Suprapubic skin (tissue), 4 donors: ENCODE results near the gene PIK3R1. TPM values are rescaled to one million over a fixed set of nuclear protein-coding genes. Genes with fewer than 3 reads are reported as not detected.

Source experiments
- DNase-seq, 2 donors: peaks; one replicate each; pipeline ENCODE4 v3.0.0-alpha.2; 2019; ENCODE audit warnings: low spot score in 2 of 2
- H3K27ac ChIP-seq: fragments of 200-600 bp; sonication (generic); one replicate; pipeline ENCODE4 v1.5.1; 2019
- H3K27me3 ChIP-seq: fragments of 200-600 bp; sonication (generic); one replicate; pipeline ENCODE4 v1.5.1; 2019
- H3K36me3 ChIP-seq: fragments of 200-600 bp; sonication (generic); one replicate; pipeline ENCODE4 v1.5.1; 2019
- H3K4me1 ChIP-seq: fragments of 200-600 bp; sonication (generic); one replicate; pipeline ENCODE4 v1.5.1; 2019
- H3K4me3 ChIP-seq: fragments of 200-600 bp; sonication (generic); one replicate; pipeline ENCODE4 v1.5.1; 2019; ENCODE audit warnings: mild to moderate bottlenecking
- H3K9me3 ChIP-seq: fragments of 200-600 bp; sonication (generic); one replicate; pipeline ENCODE4 v1.5.1; 2019
- EP300 ChIP-seq: sonication (generic); formaldehyde crosslinking; IDR thresholded peaks from one replicate; pipeline ENCODE4 v1.6.1; 2017; ENCODE audit warnings: antibody characterized with exemption
- POLR2A ChIP-seq, 2 donors: fragments of 450-650 bp; IDR thresholded peaks; one replicate each; pipeline ENCODE4 v1.6.1; 2017; ENCODE audit warnings: antibody characterized with exemption in 2 of 2, mild to moderate bottlenecking in 2 of 2, moderate library complexity in 2 of 2
- POLR2AphosphoS5 ChIP-seq, 3 donors: sonication (generic); formaldehyde crosslinking; IDR thresholded peaks; one replicate each; pipeline ENCODE4 v1.6.1; 2017; ENCODE audit warnings: antibody characterized with exemption in 3 of 3
- WGBS: methylation state at CpG from one replicate; pipeline ENCODE4 v1.1.5; 2018; 5-methylcytosine and 5-hydroxymethylcytosine counted together
- total RNA-seq, 4 donors: library from RNA; depleted of rRNA; stranded (reverse); fragments of >200 nt; gene quantifications; one replicate each; pipeline ENCODE4 v1.1.0, GENCODE V29; 2016
- TF ChIP-seq, protein P1 (sequence below), 2 donors: fragments of 200-600 bp in 1 of 2; fragments of 450-650 bp in 1 of 2; sonication (generic) in 1 of 2; IDR thresholded peaks; one replicate each; pipeline ENCODE4 v1.5.1; 2016 to 2019; ENCODE audit warnings: antibody characterized with exemption in 2 of 2, mild to moderate bottlenecking in 1 of 2, moderate library complexity in 1 of 2

Gene PIK3R1
- total RNA-seq, 4 donors from 2014 or later = 96.5 to 257 (median 181) TPM

GRCh38 chr5:68329554-68330255, 114.1 kb downstream of the PIK3R1 start:
- no peak for DNase-seq
- 55% methylated on average over 6 of the region's 6 CpGs for WGBS
- no peak for TF ChIP-seq POLR2A (IDR thresholded peaks at IDR 0.05)
- TF ChIP-seq EP300 = no peak
- TF ChIP-seq POLR2AphosphoS5 (IDR thresholded peaks at IDR 0.05) = no peak
- TF ChIP-seq, protein P1, sequence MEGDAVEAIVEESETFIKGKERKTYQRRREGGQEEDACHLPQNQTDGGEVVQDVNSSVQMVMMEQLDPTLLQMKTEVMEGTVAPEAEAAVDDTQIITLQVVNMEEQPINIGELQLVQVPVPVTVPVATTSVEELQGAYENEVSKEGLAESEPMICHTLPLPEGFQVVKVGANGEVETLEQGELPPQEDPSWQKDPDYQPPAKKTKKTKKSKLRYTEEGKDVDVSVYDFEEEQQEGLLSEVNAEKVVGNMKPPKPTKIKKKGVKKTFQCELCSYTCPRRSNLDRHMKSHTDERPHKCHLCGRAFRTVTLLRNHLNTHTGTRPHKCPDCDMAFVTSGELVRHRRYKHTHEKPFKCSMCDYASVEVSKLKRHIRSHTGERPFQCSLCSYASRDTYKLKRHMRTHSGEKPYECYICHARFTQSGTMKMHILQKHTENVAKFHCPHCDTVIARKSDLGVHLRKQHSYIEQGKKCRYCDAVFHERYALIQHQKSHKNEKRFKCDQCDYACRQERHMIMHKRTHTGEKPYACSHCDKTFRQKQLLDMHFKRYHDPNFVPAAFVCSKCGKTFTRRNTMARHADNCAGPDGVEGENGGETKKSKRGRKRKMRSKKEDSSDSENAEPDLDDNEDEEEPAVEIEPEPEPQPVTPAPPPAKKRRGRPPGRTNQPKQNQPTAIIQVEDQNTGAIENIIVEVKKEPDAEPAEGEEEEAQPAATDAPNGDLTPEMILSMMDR (IDR thresholded peaks at IDR 0.05) = no peak

GRCh38 chr5:68330574-68330973, 115.0 kb downstream of the PIK3R1 start:
- TF ChIP-seq POLR2AphosphoS5 (IDR thresholded peaks at IDR 0.05) (no peak), POLR2A (IDR thresholded peaks at IDR 0.05) (no peak), EP300 (no peak)
- TF ChIP-seq, protein P1 (IDR thresholded peaks at IDR 0.05) = no peak
- Histone ChIP-seq H3K27ac (no peak overlapping the region), H3K4me1 (peaks cover 6% of the 10 kb centered on the region), H3K36me3 (no peaks in the 10 kb centered on the region), H3K27me3 (no peaks in the 10 kb centered on the region), H3K4me3 (no peak overlapping the region), H3K9me3 (no peaks in the 10 kb centered on the region)
- DNase-seq = no peak
- WGBS = 35% methylated on average over 1 of the region's 1 CpG

More at GRCh38 chr5:68329554-68330255, 114.1 kb downstream of the PIK3R1 start:
- no peaks in the 10 kb centered on the region for H3K27me3 ChIP-seq
- no peak overlapping the region for H3K27ac ChIP-seq
- peaks cover 6% of the 10 kb centered on the region for H3K4me1 ChIP-seq
- no peaks in the 10 kb centered on the region for H3K9me3 ChIP-seq
- H3K36me3 ChIP-seq = no peaks in the 10 kb centered on the region
- no peak overlapping the region for H3K4me3 ChIP-seq

DNA sequence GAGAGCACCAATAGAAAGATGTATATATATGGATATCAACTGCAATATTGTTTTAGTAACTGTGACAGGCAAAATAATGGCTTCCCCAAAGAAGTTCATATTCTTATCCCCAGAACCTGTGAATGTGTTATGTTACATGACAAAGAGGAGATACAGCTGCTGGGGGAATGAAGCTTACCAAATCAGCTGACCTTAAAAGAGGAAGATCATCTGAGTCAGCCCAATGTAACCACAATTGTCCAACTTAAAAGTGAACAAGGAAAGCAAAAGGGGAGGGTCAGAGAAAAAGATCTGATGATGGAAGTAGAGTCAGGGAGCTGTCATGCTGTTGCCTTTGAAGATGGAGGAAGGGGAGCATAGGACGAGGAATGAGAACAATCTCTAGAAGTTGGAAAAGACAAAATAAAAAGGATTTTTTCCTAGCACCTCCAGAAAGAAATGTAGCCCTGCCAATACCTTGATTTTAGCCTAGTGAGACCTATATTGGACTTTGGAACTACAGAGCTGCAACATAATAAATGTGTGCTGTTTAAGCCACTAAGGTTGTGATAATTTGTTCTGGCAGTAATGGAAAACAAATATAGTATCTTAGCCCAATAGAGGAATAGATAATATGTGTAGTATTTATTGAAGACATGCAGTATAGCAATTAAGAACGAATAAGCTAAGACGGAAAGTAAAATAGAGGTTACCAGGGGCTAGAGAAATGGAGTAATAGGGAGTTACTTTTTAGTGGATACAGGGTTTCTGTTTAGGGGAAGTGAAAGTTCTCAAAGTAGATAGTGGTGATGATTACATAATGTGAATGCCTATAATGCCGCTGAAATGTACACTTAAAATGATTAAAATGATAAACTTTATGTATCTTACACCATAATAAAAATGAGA, 115.9 kb downstream of the PIK3R1 start:
- H3K4me1 ChIP-seq = peaks cover 6% of the 10 kb centered on the region
- no peaks in the 10 kb centered on the region for H3K9me3 ChIP-seq
- no peak for DNase-seq
- H3K36me3 ChIP-seq = no peaks in the 10 kb centered on the region
- no peak overlapping the region for H3K4me3 ChIP-seq
- no peak for TF ChIP-seq EP300
- TF ChIP-seq POLR2AphosphoS5 (IDR thresholded peaks at IDR 0.05) = no peak
- TF ChIP-seq, protein P1 (IDR thresholded peaks at IDR 0.05) = no peak
- no peak for TF ChIP-seq POLR2A (IDR thresholded peaks at IDR 0.05)
- WGBS = 86% methylated on average over 4 of the region's 4 CpGs
- H3K27me3 ChIP-seq = no peaks in the 10 kb centered on the region
- no peak overlapping the region for H3K27ac ChIP-seq

DNA sequence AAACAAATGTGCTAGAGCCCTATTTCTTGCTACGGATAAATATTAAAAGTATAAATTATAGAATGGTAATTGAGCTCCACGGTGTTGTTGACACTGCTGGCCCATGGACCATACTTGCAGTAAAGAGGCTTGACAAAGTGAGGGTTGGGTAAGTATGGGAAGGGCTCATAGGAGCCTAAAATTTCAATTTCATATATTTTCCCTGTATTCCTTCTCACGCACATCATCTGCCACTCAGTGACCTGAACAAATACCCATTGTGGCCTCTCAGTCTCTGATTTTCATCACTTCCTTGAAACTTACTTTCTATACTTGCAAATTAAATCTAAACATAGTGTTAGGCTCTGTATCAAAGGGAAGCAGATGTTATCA, 116.5 kb downstream of the PIK3R1 start:
- 91% methylated on average over 3 of the region's 3 CpGs for WGBS
- no peak overlapping the region for H3K27ac ChIP-seq
- DNase-seq = no peak

More for the DNA sequence above, 116.5 kb downstream of the PIK3R1 start:
- Histone ChIP-seq H3K9me3 (no peaks in the 10 kb centered on the region), H3K27me3 (no peaks in the 10 kb centered on the region), H3K4me1 (peaks cover 6% of the 10 kb centered on the region), H3K36me3 (no peaks in the 10 kb centered on the region), H3K4me3 (no peak overlapping the region)
- no peak for TF ChIP-seq POLR2A (IDR thresholded peaks at IDR 0.05)
- TF ChIP-seq, protein P1 (IDR thresholded peaks at IDR 0.05) = no peak
- TF ChIP-seq EP300 = no peak
- TF ChIP-seq POLR2AphosphoS5 (IDR thresholded peaks at IDR 0.05) = no peak
